Panc1 (cell line): ENCODE measurements around the gene MOB3C. TPM values are rescaled to one million over a fixed set of nuclear protein-coding genes. Genes with fewer than 3 reads are reported as not detected.

Experiments used
- ATAC-seq: fragments of 200-7000 bp; cut with Tn5 transposase; 2 replicates; pipeline ENCODE4 v1.9.1; 2020; ENCODE audit warnings: mild to moderate bottlenecking, moderate library complexity
- BruUV-seq: library from RNA; stranded (reverse); fragments of 400-500 nt; replicated peaks from 2 replicates; lab custom pipeline; 2021; lab: Mats Ljungman, UMichigan
- CTCF ChIA-PET: fragments of 300-600 bp; sonication (Branson Sonifier 250); formaldehyde crosslinking; loops from one replicate; lab custom pipeline; 2022; ENCODE audit warnings: antibody characterized with exemption; lab: Charles Lee
- POLR2A ChIA-PET: fragments of 300-600 bp; sonication (Branson Sonifier 250); formaldehyde crosslinking; loops from one replicate; lab custom pipeline; 2022; ENCODE audit warnings: antibody characterized with exemption; lab: Charles Lee
- DNase-seq: peaks from one replicate; pipeline ENCODE4 v3.0.0-alpha.2; 2010; ENCODE audit warnings: low read depth, low spot score
- H3K27ac ChIP-seq: 2 replicates; pipeline ENCODE4 v1.5.1; 2011; ENCODE audit warnings: mild to moderate bottlenecking, low read length, inconsistent platforms
- H3K27me3 ChIP-seq: fragments of 200-500 bp; sonication (Bioruptor generic); 2 replicates; pipeline ENCODE4 v1.6.0; 2014; ENCODE audit warnings: low read length, inconsistent platforms; ENCODE audit not compliant: control insufficient read depth, insufficient read depth
- H3K36me3 ChIP-seq: fragments of 200-500 bp; sonication (Bioruptor generic); 2 replicates; pipeline ENCODE4 v1.5.1; 2014; ENCODE audit warnings: inconsistent platforms, mild to moderate bottlenecking, low read length, moderate library complexity; ENCODE audit not compliant: control insufficient read depth, insufficient read depth
- H3K4me1 ChIP-seq: 2 replicates; pipeline ENCODE4 v1.5.1; 2011; ENCODE audit warnings: inconsistent platforms, mild to moderate bottlenecking, low read length, moderate library complexity; ENCODE audit not compliant: control insufficient read depth, insufficient read depth
- H3K4me3 ChIP-seq, 2 experiments: 2 replicates each; pipeline ENCODE4 v1.5.1; 2011 to 2012; ENCODE audit warnings: low read depth in 2 of 2, low read length in 2 of 2, mild to moderate bottlenecking in 2 of 2, inconsistent platforms in 1 of 2, moderate library complexity in 1 of 2
- H3K9me3 ChIP-seq: fragments of 200-500 bp; sonication (Bioruptor generic); 2 replicates; pipeline ENCODE4 v1.5.1; 2014; ENCODE audit warnings: low read depth, mild to moderate bottlenecking, inconsistent platforms, low read length, moderate library complexity; ENCODE audit not compliant: control insufficient read depth, insufficient read depth
- POLR2AphosphoS5 ChIP-seq: IDR thresholded peaks from 2 replicates; pipeline ENCODE4 v1.6.1; 2012; ENCODE audit warnings: mild to moderate bottlenecking, low read depth, low read length, moderate library complexity
- REST ChIP-seq, 2 experiments: IDR thresholded peaks; 2 replicates each; pipeline ENCODE4 v1.6.1; 2011 to 2012; ENCODE audit warnings: low read depth in 2 of 2, control low read depth in 1 of 2, low read length in 1 of 2, mild to moderate bottlenecking in 1 of 2, moderate library complexity in 1 of 2; ENCODE audit not compliant: insufficient read depth in 1 of 2
- SIN3A ChIP-seq: IDR thresholded peaks from 2 replicates; pipeline ENCODE4 v1.6.1; 2012; ENCODE audit warnings: low read depth, mild to moderate bottlenecking, low read length, moderate library complexity, borderline replicate concordance; ENCODE audit not compliant: insufficient read depth
- TCF7L2 ChIP-seq: IDR thresholded peaks from 2 replicates; pipeline ENCODE4 v1.6.1; 2011; ENCODE audit warnings: mild to moderate bottlenecking, low read depth, low read length, inconsistent platforms
- in situ Hi-C: cut with HindIII; loops from 2 replicates; pipeline ENCODE4 v1.10.0; 2016; ENCODE audit warnings: low sequenced_read_pairs, low pct_unique_long_range_greater_than_20kb
- intact Hi-C: fragments of 100-400 bp; cut with micrococcal nuclease; formaldehyde crosslinking; loops from one replicate; pipeline ENCODE4 v1.10.0; 2022; ENCODE audit not compliant: unreplicated experiment
- total RNA-seq: library from RNA; stranded (reverse); gene quantifications from one replicate; pipeline ENCODE4 v1.2.1, GENCODE V29; 2021; ENCODE audit not compliant: unreplicated experiment
- TF ChIP-seq, protein P1 (sequence below): fragments of 450-650 bp; IDR thresholded peaks from 2 replicates; pipeline ENCODE4 v1.5.1; 2017; ENCODE audit warnings: mild to moderate bottlenecking

MOB3C gene
- total RNA-seq, 1 experiment from 2014 or later, result 10.5 TPM

- DNase-seq (no peak), ATAC-seq (no peak)
- intact Hi-C loops, result no loop called here
- H3K27ac ChIP-seq, result peak overlapping the region; percentile 87; the same call in 1 of the 2 replicates
- ChIA-PET POLR2A (no interaction called here), CTCF (no interaction called here)
- no peaks in the 10 kb centered on the region for H3K36me3 ChIP-seq
- H3K4me3 ChIP-seq, result peak overlapping the region in 1 of 2 experiments; percentile 80; a peak in 1 of 4 replicates
- BruUV-seq, result no TSS peak
- TF ChIP-seq POLR2AphosphoS5, result no peak
- no peak for TF ChIP-seq TCF7L2
- no peak for TF ChIP-seq REST (IDR thresholded peaks at IDR 0.05; ENCODE audit: insufficient read depth in 1 of 2, low read depth in 2 of 2, low read length in 1 of 2)
- no peak for TF ChIP-seq SIN3A
- TF ChIP-seq, protein P1, sequence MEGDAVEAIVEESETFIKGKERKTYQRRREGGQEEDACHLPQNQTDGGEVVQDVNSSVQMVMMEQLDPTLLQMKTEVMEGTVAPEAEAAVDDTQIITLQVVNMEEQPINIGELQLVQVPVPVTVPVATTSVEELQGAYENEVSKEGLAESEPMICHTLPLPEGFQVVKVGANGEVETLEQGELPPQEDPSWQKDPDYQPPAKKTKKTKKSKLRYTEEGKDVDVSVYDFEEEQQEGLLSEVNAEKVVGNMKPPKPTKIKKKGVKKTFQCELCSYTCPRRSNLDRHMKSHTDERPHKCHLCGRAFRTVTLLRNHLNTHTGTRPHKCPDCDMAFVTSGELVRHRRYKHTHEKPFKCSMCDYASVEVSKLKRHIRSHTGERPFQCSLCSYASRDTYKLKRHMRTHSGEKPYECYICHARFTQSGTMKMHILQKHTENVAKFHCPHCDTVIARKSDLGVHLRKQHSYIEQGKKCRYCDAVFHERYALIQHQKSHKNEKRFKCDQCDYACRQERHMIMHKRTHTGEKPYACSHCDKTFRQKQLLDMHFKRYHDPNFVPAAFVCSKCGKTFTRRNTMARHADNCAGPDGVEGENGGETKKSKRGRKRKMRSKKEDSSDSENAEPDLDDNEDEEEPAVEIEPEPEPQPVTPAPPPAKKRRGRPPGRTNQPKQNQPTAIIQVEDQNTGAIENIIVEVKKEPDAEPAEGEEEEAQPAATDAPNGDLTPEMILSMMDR, result no peak
- no peaks in the 10 kb centered on the region for H3K9me3 ChIP-seq
- in situ Hi-C loops, result no loop called here
- H3K27me3 ChIP-seq, result no peaks in the 10 kb centered on the region
- peaks cover 16% of the 10 kb centered on the region for H3K4me1 ChIP-seq
Measured at GRCh38 chr1:46605232-46605631, 11.4 kb downstream of the MOB3C start.

- intact Hi-C loops, result no loop called here
- no peaks in the 10 kb centered on the region for H3K27me3 ChIP-seq
- BruUV-seq, result TSS peak; percentile 67
- peak within 1 kb of the TSS; percentile 80 to 96 for H3K4me3 ChIP-seq
- peaks cover 16% of the 10 kb centered on the region for H3K4me1 ChIP-seq
- in situ Hi-C loops, result no loop called here
- no peaks in the 10 kb centered on the region for H3K9me3 ChIP-seq
- DNase-seq (peak; percentile 84), ATAC-seq (peak; percentile 96)
- ChIA-PET POLR2A (interaction anchor here (1.6 kb wide), 1 partner anchor 13 kb away, joined by 14 read pairs; the partner anchor contains the start of gene MOB3C), CTCF (interaction anchor here (0.5 to 0.7 kb wide), 2 partner anchors 15 to 157 kb away, joined by 3 read pairs; no protein-coding TSS in a partner anchor)
- no peak for TF ChIP-seq REST (IDR thresholded peaks at IDR 0.05; ENCODE audit: insufficient read depth in 1 of 2, low read depth in 2 of 2, low read length in 1 of 2)
- TF ChIP-seq, protein P1, result no peak
- peak; percentile 91 for TF ChIP-seq POLR2AphosphoS5
- no peak for TF ChIP-seq TCF7L2
- TF ChIP-seq SIN3A, result 0 out of 2 replicates have a peak, but pooled peaks have one; percentile 58
- H3K36me3 ChIP-seq, result no peaks in the 10 kb centered on the region
- H3K27ac ChIP-seq, result peak within 1 kb of the TSS; percentile 89
Measured at GRCh38 chr1:46603858-46604549, 12.6 kb downstream of the MOB3C start, which contains the start of gene MKNK1. MKNK1 (minus strand) TSS chr1:46604268; CDS start chr1:46583327, 20,941 bp downstream.
